ENCODE results near the gene FGR.

DNA sequence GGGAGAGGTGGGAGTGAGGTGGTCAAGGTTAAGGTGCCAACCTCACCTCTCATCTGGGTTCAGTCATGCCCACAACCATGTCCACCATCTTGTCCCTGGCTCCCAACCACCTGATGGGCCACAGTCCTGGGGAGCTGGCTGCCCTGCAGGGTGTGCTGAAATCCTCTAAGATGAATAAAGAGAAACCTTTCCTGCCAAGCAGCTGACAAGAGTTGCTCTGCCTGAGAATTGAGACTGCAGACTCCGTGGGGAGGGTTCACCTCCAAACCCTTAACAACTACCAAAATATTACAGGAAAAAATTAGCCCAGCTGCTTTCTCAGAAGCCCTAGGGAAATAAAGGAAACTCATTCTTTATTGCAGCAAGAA is 15.2 kb upstream of the FGR start:
- TF ChIP-seq POLR2AphosphoS5 (IDR thresholded peaks at IDR 0.05; ENCODE audit: low read depth, low read length) (no peak), EZH2 (IDR thresholded peaks at IDR 0.05) (no peak), CTCF (IDR thresholded peaks at IDR 0.05 in 2 of 3, conservative IDR thresholded peaks at IDR 0.05 in 1 of 3; ENCODE audit: borderline replicate concordance in 1 of 3, insufficient read depth in 1 of 3, low read depth in 2 of 3, low read length in 2 of 3) (no peak), YY1 (IDR thresholded peaks at IDR 0.05; ENCODE audit: extremely low read depth, insufficient replicate concordance, low read depth, low read length) (no peak), CEBPB (IDR thresholded peaks at IDR 0.05; ENCODE audit: low read depth) (no peak)
- TF ChIP-seq, protein P1, sequence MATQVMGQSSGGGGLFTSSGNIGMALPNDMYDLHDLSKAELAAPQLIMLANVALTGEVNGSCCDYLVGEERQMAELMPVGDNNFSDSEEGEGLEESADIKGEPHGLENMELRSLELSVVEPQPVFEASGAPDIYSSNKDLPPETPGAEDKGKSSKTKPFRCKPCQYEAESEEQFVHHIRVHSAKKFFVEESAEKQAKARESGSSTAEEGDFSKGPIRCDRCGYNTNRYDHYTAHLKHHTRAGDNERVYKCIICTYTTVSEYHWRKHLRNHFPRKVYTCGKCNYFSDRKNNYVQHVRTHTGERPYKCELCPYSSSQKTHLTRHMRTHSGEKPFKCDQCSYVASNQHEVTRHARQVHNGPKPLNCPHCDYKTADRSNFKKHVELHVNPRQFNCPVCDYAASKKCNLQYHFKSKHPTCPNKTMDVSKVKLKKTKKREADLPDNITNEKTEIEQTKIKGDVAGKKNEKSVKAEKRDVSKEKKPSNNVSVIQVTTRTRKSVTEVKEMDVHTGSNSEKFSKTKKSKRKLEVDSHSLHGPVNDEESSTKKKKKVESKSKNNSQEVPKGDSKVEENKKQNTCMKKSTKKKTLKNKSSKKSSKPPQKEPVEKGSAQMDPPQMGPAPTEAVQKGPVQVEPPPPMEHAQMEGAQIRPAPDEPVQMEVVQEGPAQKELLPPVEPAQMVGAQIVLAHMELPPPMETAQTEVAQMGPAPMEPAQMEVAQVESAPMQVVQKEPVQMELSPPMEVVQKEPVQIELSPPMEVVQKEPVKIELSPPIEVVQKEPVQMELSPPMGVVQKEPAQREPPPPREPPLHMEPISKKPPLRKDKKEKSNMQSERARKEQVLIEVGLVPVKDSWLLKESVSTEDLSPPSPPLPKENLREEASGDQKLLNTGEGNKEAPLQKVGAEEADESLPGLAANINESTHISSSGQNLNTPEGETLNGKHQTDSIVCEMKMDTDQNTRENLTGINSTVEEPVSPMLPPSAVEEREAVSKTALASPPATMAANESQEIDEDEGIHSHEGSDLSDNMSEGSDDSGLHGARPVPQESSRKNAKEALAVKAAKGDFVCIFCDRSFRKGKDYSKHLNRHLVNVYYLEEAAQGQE (IDR thresholded peaks at IDR 0.05; ENCODE audit: low read depth): no peak
